LHCN-M2 (cell line): Measurements from ENCODE around the gene ZNF664. TPM values are rescaled to one million over a fixed set of nuclear protein-coding genes. Genes with fewer than 3 reads are reported as not detected.
A peak's percentile ranks its signal among the peaks of the same experiment; 100 is the strongest.

Experiments used
- DNase-seq: peaks from one replicate; pipeline ENCODE4 v3.0.0-alpha.2; 2012; ENCODE audit warnings: low read depth
- total RNA-seq: library from RNA; depleted of rRNA; stranded (reverse); fragments of >200 nt; gene quantifications from 2 replicates; pipeline ENCODE4 v1.2.3, GENCODE V29; 2014

ZNF664 gene
- total RNA-seq, 1 experiment from 2014 or later = 43.2 TPM

DNA sequence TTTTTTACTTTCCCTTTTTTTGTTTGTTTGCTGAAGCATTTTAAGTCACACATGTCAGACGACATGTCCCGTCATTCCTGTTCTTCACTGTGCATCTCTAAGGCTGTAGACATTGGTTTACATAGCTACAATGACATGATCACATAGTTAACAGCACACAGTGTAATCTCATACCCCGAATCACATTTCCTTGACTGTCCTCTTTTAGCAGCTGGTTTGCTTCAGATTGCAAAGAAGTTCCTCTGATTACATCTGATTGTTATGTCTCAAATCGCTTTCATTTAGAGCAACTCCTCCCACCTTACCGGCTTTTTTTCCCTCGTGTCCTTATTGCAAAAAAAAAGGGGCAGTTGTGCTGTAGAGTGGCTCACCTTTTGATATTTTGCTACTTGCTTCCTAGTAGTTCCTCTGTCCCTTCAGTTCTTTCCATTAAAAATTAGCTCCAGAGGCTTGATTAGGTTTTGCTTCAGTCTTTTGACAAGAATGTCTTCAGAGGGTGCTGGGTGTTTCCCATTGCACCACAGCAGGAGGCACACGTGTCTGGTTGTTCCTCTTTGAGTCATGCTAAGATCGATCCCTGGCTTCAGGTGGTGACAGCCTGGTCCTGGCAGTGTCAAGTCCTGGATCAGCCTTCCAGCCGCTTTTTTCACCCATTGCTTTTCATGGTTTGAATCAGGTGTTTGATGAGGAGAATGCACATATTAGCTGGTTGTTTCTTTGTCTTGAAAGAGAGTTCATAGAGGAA, 35.0 kb downstream of the ZNF664 start:
- peak; percentile 23 for DNase-seq

DNA sequence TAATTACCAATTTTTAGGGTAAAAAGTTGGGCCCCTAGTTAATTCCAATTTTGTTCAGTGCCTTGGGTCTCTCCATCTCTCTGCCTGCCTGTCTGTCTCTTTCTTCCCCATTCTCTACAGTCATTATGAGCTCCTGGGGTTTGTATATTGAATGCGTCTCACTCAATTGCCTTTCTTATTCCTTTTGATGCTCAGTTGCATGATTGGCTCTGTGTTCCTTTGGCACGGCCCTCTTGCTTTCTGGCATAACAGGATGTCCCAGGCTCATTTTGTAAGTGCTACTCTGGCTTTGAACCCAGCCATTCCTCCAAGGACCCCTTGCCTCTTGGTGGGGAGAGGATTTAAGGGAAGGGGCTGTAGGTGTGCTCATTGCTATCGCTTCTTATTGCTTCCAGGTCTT, 35.6 kb downstream of the ZNF664 start:
- no peak for DNase-seq

DNA sequence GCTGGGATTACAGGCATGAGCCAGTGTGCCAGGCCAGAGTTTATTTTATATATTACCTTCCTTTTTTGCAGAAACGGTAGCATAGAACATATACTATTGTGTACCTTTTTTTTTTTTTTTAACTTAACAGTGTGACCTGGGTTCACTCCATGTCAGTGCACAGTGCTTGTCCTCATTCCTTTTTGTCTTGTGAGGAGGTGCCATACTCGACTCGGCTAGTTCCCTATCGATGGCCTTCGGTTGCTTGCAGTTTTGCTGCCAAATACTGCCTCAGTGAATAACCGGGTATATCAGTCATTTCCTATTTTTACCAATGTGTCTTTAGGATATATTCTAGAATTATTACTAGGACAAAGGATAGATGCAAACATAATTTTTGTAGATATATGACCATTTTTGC, 36.8 kb downstream of the ZNF664 start:
- DNase-seq = no peak

DNA sequence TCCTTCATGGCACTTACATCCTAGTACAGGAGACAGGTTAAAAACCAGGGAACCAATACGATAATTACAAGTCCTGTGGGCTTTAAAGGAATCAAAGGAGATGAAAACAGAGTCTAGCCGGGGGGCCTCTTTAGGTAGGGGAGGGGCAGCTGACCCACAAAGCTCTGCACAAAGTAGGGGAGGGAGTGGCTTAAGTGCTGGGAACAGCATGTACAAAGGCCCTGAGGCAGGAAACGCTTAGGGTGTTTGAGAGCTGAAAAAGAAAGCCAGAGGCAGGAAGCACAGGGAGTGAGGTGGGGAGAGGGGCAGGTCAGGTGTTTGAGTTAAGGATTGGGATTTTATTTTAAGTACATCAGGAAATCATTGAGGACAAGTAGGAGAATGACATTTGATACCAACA, 37.7 kb downstream of the ZNF664 start:
- DNase-seq = no peak

DNA sequence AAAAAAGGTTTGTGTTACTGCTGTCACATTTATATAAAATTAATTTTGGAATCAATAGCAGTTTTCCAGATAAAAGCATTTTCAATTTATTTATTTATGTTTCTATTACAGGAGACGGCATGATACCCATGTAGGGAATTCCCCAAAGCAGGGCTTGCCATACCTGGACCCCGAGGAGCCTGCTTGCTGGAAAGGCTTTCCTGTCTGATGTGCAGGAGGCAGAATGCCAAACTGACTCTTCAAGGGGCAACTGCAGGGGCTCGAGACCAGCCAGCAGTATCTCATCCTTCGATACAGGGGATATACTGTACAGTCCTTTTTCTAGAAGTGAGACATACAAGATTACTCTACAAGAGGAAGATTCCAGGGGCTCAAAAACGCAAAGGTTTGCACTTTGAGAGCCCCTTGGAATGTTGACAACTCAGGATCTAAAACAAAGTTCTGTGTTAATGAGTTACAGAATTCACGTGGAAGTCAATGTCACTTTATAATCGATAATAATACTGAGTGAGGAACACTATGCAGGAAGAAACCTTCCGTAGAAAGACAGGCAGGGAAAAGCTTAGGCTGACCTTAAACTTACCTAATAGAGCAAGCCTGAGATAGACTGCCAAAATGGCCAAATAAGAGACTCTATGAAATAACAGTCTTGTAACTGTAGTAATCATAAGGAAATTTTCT, 38.6 kb downstream of the ZNF664 start:
- DNase-seq = no peak

DNA sequence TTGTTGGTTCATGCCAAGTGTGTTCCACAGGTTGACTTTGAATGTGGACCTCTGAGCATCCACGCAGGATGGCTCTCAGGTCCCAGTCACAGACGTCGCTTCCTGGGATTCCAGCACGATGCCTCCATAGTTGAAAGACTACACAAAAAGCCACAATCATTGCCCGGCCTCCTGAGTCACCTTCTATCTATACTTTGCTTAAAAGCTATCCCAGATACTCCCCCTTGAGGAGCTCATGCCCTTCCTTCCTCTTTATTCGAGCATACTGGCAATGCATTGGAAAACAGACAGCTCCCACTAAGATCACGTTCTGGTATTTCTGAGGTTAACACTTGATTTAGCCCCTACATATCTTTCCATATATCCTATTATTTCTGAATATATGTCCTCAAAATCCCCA, 40.1 kb downstream of the ZNF664 start:
- no peak for DNase-seq

DNA sequence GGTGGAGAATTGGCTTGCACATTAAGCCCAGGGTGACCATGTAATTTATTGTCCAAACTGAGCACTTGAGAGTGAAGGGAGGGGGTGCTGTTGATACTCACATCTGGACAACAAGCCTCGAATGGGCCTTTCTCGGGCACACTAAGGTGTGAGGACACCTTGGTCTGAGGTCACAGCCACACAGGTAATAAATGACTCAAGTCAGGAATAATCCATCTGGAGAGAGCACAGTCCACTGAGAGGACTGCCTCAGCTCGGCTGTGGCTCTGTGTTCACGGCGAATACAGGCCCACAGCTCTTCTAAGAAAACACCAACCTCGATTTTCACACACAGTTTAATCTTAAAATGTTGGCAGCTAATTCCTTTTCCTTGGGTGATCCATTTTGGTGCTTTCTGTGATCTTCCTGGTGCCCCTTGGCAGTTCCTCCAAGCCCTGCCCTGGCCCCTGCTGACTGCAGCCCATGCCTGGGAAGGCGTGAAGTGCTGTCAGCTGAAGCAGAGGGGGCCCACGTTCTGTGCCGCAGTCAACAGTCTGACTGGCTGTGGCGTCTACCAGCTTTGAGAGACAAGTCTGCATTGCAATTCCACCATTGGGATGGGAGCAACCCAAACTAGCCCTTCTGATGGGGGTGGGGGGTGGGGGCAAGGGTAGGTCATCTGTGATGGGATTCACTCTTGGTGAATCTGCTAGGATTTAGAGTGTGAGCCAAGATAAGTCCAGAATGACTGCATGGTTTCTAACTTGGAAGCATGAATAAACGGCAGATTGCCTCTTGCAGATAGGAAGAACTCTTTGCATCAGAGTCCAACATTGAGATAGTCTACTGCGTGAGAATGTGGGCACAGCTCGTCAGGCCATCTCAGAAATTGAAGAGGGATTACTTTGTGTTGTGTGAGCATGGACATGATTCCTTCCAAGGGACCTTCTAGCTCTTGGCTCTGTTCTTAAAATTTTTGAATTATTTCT, 42.8 kb downstream of the ZNF664 start:
- no peak for DNase-seq

DNA sequence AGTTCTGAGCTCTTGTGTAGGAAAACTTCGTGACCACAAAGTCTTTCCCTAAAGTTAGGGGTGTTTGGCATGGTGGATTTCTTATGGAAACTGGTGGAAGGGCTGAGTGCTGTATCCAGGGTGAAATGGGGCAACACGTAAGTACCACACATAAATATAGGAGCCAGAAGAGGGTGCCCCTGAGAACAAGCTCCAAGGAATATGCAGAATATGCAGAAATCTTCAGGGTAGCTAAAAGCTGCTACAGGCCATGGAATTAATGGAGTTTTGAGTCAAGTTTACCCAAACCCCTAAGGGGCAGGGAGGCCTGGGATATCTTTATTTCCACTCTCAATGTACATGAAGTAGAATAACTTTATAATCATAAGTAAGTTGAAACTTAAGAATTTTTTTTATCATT, 44.0 kb downstream of the ZNF664 start:
- DNase-seq = no peak

DNA sequence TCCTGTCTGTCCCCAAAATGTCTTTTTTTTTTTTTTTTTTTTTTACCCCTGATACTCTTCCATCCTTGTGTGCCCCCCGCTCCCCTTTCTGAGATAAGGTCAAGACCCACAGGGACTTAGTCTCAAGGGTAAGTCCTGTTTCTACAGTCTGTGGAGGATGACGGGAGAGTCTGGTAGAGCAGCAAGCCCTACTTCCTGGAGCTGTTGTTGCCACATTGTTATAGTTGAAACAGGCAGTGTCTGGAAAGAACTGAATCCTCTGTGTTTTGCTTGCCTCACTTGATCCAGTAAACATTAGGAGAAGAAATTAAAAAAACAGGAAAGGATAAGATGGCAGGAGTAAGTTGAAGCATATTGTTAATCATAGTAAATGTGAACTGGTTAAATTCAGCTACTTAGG, 45.5 kb downstream of the ZNF664 start:
- no peak for DNase-seq

DNA sequence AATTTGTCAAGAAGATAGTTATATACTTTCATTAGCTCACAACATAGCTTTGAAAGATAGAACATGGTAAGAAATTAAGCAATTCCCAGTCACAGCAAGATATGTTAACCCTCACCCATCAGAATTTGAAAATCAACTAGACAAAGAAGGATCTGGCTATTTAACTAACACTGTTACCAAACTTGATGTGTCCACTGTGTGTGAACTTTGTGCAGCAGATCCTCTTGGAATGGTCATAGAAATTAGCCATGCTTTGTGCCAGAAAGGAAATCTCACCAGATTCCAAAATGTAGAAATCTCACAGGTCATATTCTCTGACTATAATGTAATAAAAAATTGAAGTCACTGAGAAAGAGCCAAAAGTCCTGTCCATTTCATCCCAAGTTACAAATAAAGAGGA, 46.1 kb downstream of the ZNF664 start:
- no peak for DNase-seq

DNA sequence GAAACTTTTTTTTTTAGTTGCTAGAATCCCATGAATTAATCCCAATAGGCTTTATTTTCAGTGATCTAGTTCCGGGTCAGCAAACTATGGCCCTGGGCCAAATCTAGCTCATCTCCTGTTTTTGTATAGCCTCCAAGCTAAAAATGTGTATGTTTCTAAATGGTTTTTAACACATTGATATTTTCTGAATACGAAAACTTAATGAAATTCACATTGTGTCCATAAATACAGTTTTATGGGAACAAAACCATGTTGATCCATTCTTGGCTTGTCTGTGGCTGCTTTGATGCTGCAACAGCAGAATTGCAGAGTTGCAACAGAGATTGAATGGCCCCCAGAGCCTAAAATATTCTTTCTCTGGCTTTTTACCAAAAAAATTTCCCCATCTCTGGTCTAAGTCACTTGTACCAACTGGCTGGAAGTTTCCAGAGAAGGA, 47.5 kb downstream of the ZNF664 start:
- no peak for DNase-seq

DNA sequence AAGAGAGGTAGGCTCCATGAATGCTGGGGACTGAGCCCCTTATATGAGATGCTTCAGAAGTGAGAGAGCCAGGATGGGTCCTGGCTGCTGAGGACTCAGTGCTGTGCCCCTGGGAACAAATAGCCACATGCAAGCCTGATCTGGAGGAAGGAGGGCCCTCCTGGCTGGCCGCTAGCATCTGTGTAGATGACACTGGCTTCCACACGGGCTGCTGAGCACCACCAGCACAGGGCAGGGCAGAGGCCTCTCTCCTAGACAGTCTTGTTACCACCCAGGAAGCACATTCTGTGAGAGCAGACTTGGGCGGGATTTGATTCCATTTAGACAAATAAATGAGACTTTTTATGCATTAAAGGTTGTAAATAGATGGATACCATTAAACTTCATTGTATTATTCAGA, 48.0 kb downstream of the ZNF664 start:
- no peak for DNase-seq

DNA sequence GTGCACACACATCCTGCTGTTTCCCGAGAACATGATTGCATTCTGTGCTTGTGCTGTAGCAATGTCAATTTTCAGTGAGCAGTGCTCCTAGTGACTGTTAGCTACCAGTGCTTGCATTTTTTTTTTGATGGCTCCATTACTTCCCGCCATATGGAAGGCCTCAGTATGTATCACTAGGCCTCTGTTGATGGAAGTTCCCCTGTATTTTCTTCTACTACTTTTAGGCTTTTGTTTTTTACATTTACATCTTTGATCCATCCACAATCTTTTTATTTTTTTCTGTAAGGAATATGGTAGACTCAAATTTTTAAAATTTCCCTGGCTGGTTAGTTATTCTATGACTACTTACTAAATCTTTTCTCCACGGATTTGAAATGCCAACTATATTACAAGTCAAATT, 49.1 kb downstream of the ZNF664 start:
- DNase-seq = no peak

DNA sequence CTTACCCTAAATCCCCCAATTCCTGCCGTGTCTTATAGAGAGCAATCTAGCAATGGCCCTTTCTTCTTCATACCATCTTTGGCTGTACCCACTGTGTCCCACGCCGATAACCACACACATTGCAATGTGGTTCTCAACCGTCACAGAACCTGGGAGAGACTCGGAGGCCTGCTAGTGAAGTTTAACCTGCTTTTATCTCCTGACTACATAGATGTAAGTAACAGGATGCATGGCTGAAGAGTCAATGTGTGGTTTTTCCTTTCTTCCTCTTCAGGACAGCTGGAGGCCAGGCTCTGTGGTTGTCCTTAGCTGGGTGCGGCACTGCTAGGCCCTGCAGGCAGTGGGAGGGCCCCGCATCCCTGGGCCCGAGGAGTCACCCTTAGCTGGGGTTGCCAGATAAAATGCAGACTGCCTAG, 51.3 kb downstream of the ZNF664 start:
- peak; percentile 41 for DNase-seq

DNA sequence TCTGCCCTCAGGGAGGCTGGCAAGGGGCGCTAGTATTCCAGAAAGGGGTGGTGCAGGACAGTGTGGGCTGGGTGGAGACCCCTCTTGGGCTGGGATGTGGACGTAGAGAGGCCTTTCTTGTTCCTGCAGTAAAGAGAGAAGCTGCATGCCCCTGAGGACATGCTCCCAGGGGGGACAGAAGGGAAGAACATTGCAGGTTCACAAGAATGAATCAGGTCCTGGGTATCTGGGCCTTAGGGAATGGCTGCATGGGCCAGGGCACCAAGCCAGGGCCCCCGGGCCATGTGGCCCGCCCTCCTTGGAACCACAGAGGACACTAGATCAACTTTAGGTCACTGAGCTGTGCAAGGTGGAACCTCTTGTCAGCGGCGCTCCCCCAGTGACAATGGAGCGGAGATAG, 51.8 kb downstream of the ZNF664 start:
- DNase-seq = no peak

DNA sequence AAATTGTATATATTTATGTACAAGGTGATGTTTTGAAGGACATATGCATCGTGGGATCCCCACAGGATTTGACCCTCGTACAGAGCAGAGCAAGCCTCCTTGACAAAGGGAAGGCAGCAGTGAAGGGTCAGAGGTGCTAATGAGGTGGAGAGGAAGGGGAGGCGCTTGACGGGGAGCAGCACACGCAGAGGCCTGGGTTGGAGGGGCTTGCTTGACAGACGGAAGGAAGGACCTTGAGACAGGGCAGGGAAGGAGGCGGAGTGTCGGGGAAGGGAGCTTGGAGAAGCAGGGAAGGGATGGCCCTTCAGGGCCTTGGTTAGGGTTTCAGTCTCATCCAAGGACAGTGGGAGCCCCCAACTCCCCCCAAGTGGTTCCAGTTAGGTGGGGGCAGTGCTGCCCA, 52.6 kb downstream of the ZNF664 start:
- no peak for DNase-seq

DNA sequence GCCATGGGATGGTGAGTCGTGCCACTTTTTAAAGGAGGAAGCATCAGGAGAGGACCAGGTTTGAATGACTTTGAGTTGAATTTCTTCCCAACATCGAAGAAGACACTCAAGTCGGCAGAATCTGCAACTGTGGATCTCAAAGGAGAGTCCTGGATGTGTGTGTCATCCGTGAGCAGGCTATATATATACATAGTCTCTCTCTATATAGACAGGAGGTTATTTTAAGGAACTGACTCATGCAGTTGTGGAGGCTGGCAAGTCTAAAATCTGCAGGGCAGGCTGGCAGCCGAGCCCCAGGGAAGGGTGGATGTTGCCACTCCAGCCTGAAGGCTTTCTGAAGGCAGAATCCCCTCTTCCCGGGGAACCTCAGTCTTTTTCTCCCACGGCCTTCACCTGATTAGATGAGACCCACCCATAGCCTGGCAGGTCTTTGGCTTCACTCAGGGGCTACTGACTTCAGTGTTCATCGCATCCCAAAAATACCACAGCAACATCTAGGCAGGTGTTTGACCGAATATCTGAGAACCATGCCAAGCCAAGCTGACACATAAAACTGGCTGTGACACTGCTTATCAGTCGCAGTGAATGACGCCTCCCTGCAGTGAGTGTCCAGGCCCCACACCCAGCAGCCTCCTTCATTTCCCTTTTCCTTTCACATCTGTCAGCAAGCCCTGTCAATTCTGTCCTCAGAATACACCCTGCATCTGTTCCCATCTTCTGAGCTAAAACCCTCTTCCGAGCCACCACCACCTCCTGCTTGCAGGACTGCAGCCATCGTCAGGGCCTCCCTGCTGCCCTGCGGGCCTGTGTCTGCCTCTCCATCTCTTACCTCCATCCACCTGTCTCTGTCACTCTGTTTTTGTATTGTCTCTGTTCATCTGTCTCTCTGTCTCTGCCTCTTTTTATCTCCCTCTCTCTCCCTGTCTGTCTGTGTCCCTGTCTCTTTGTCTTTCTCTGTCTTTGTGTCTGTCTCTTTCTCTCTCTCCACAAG, 54.0 kb downstream of the ZNF664 start:
- peak; percentile 64 for DNase-seq

DNA sequence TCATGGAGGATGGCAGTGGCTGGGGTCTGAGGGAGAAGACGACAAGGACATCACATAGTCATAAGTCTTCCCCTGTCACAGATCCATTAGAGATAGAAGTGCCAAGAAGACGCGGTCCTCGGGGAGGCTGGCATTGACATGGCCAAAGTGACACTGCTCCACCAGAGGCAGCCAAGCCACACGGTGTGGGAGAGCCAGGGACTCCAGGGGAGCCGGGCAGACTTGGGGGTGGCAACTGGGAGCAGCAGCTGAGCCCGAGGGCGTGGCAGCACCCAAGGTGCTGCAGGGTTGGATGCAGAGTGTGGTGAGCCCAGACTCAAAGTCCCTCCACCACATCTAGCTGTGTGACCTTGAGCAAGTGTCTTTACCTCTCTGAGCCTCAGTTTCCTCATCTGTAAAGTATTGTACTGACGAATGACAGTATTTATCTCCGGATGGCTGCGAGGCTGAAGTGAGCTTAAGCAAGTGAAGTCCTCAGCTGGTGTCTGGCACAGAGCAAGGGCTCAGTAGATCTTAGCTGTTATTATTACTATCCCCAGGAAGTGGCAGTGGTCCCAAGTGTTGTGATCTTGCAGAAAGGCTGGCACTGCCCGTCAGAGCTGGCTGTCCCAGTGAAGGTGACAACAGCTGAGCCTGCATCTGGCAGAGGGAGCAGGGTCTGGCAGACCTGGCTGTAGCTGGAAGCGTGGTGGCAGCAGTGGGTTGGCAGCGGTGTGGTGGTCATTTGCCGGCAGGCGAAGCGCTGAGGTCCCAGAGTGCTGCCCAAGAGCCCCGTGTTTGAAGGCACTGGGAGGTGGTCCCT, 54.9 kb downstream of the ZNF664 start:
- DNase-seq = no peak

DNA sequence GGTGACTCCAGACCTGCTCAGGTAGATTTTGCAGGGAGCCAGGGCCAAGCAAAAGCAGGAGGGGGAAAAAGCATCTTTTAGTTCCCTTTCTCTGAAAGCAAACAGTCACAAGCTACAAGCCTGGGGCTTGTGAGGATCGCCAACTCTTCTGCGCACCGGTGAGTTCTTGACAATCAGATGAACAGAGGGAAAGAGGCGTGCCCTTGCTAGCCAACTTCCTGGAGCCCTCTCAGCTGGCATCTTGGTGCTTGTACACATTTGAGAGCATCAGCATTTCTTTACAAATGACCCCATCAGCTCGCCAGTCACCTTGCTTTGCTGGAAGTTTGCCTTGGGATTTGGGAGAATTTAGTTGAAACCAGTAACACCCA, 55.5 kb downstream of the ZNF664 start:
- no peak for DNase-seq

DNA sequence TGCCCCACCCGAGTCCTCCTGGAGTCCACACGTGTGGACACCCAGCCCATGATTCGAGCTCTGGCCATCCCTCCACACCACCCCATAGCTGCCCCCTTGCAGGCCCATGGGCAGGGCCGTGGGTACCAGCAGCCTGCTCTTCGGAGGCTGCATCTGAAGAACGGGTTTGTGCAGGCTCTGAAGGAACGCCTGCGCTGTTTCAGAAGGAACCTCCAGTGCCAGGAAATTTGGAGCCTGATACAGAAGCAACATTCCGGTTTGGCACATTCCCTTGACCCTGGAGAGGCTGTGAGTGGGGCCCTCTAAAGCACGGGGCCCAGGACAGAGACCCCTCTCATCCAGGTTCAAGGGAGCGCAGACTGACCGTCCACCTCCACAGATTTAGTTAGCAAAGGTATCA, 57.0 kb downstream of the ZNF664 start:
- no peak for DNase-seq
